MCF 10A (cell line): ENCODE data around the gene PPT1. TPM values are rescaled to one million over a fixed set of nuclear protein-coding genes. Genes with fewer than 3 reads are reported as not detected.

ENCODE experiments used
- BruUV-seq: library from RNA; stranded (reverse); fragments of 400-500 nt; replicated peaks from 2 replicates; lab custom pipeline; 2021; lab: Mats Ljungman, UMichigan
- CTCF ChIA-PET: fragments of 300-600 bp; sonication (Branson Sonifier 250); formaldehyde crosslinking; extraction: SDS; loops from one replicate; lab custom pipeline; 2021; ENCODE audit warnings: antibody characterized with exemption, inconsistent platforms; lab: Yijun Ruan, JAX
- POLR2A ChIA-PET: fragments of 300-600, 350-650 bp; sonication (Branson Sonifier 250); formaldehyde crosslinking; extraction: SDS; loops from one replicate; lab custom pipeline; 2020; ENCODE audit warnings: antibody characterized with exemption, inconsistent platforms; lab: Yijun Ruan, JAX
- DNase-seq: peaks from one replicate; pipeline ENCODE4 v3.0.0-alpha.2; 2018; ENCODE audit not compliant: unreplicated experiment
- H3K27ac Mint-ChIP-seq: one replicate; pipeline ENCODE4 v1.8.0; 2022; ENCODE audit warnings: mild to moderate bottlenecking, low read depth, mixed read lengths; ENCODE audit not compliant: unreplicated experiment
- H3K27me3 Mint-ChIP-seq: one replicate; pipeline ENCODE4 v1.8.0; 2022; ENCODE audit warnings: mixed read lengths; ENCODE audit not compliant: insufficient read depth, unreplicated experiment
- H3K36me3 Mint-ChIP-seq: one replicate; pipeline ENCODE4 v1.8.0; 2022; ENCODE audit warnings: mild to moderate bottlenecking, moderate library complexity, mixed read lengths; ENCODE audit not compliant: insufficient read depth, unreplicated experiment
- H3K4me1 Mint-ChIP-seq: one replicate; pipeline ENCODE4 v1.8.0; 2022; ENCODE audit warnings: mixed read lengths; ENCODE audit not compliant: insufficient read depth, unreplicated experiment
- H3K4me3 Mint-ChIP-seq: one replicate; pipeline ENCODE4 v1.8.0; 2022; ENCODE audit warnings: mild to moderate bottlenecking, moderate library complexity, mixed read lengths; ENCODE audit not compliant: unreplicated experiment
- H3K9me3 Mint-ChIP-seq: one replicate; pipeline ENCODE4 v1.8.0; 2022; ENCODE audit warnings: mixed read lengths; ENCODE audit not compliant: unreplicated experiment
- intact Hi-C: fragments of 100-400 bp; cut with micrococcal nuclease; formaldehyde crosslinking; loops from 2 replicates; pipeline ENCODE4 v1.14.1; 2022
- total RNA-seq: library from RNA; stranded (reverse); gene quantifications from 2 replicates; pipeline ENCODE4 v1.2.3, GENCODE V29; 2022
- TF ChIP-seq, protein P1 (sequence below): fragments of 200-600 bp; IDR thresholded peaks from one replicate; pipeline ENCODE4 v1.8.0; 2022; ENCODE audit warnings: antibody characterized with exemption, mild to moderate bottlenecking; ENCODE audit not compliant: unreplicated experiment

PPT1 gene
- total RNA-seq, 1 experiment from 2014 or later, result 55.4 TPM

- TF ChIP-seq, protein P1, sequence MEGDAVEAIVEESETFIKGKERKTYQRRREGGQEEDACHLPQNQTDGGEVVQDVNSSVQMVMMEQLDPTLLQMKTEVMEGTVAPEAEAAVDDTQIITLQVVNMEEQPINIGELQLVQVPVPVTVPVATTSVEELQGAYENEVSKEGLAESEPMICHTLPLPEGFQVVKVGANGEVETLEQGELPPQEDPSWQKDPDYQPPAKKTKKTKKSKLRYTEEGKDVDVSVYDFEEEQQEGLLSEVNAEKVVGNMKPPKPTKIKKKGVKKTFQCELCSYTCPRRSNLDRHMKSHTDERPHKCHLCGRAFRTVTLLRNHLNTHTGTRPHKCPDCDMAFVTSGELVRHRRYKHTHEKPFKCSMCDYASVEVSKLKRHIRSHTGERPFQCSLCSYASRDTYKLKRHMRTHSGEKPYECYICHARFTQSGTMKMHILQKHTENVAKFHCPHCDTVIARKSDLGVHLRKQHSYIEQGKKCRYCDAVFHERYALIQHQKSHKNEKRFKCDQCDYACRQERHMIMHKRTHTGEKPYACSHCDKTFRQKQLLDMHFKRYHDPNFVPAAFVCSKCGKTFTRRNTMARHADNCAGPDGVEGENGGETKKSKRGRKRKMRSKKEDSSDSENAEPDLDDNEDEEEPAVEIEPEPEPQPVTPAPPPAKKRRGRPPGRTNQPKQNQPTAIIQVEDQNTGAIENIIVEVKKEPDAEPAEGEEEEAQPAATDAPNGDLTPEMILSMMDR, result no peak
- no TSS peak for BruUV-seq
- Mint-ChIP-seq H3K4me3 (no peak overlapping the region), H3K27ac (no peak overlapping the region), H3K36me3 (peaks cover 46% of the 10 kb centered on the region), H3K27me3 (no peaks in the 10 kb centered on the region), H3K4me1 (peaks cover 13% of the 10 kb centered on the region), H3K9me3 (no peaks in the 10 kb centered on the region)
- ChIA-PET CTCF (interaction anchor here (0.6 to 2.1 kb wide), 6 partner anchors 13 to 326 kb away, joined by 3 to 7 read pairs (median 4); no protein-coding TSS in a partner anchor), POLR2A (interaction anchor here (1.0 kb wide), 1 partner anchor 17 kb away, joined by 3 read pairs; no protein-coding TSS in a partner anchor)
- intact Hi-C loops, result loop anchor here (10.0 kb wide), 1 partner anchor 65 kb away; no protein-coding TSS in a partner anchor
- no peak for DNase-seq
Measured at GRCh38 chr1:40079774-40080400, 17.2 kb downstream of the PPT1 start.

DNA sequence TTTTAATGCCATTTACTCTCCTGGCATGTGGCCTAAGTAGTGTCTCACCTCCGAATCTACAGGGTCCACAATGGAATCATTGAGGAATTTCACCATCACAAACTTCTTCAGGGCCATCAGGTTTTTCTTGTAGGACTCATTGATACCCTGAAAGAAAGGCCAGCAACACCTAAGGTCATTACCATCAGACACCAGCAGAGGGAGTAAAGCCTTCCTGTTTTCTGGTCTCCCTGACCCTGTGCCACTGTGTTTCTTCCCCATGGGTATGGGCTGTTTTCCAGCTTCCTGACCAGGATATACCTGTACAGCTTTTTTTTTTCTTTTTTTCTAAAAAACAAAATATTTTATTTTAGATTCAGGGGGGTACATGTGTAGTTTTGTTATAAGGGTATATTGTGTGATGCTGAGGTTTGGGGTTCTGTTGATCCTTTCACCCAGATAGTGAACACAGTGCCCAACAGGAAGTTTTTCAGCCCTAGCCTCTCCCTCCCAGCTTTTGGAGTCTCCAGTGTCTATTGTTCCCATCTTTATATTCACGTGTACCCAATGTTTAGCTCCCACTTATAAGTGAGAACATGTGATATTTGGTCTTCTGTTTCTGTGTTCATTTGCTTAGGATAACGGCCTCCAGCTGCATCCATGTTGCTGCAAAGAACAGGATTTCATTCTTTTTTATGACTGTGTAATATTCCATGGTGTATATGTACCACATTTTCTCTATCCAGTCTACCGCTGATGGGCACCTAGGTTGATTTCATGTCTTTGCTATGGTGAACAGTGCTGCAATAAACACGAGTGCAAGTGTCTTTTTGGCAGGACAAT, 18.3 kb downstream of the PPT1 start:
- intact Hi-C loops, result no loop called here
- no peak overlapping the region for H3K4me3 Mint-ChIP-seq
- POLR2A ChIA-PET, result interaction anchor here (0.6 to 1.4 kb wide), 3 partner anchors 12 to 39 kb away, joined by 3 to 4 read pairs (median 3); no protein-coding TSS in a partner anchor
- no peaks in the 10 kb centered on the region for H3K9me3 Mint-ChIP-seq
- H3K4me1 Mint-ChIP-seq, result peaks cover 13% of the 10 kb centered on the region
- CTCF ChIA-PET, result interaction anchor here (0.5 to 3.5 kb wide), 21 partner anchors 9 to 905 kb away, joined by 3 to 31 read pairs (median 4); no protein-coding TSS in a partner anchor
- no TSS peak for BruUV-seq
- no peak overlapping the region for H3K27ac Mint-ChIP-seq
- TF ChIP-seq, protein P1, result peak; percentile 65
- H3K36me3 Mint-ChIP-seq, result peaks cover 52% of the 10 kb centered on the region
- H3K27me3 Mint-ChIP-seq, result no peaks in the 10 kb centered on the region
- DNase-seq, result peak; percentile 79

- H3K27ac Mint-ChIP-seq, result peak overlapping the region; percentile 55
- TF ChIP-seq, protein P1, result no peak
- intact Hi-C loops, result no loop called here
Measured at GRCh38 chr1:40076895-40077312, 20.1 kb downstream of the PPT1 start.

More at GRCh38 chr1:40076895-40077312, 20.1 kb downstream of the PPT1 start:
- peaks cover 63% of the 10 kb centered on the region for H3K36me3 Mint-ChIP-seq
- H3K27me3 Mint-ChIP-seq, result no peaks in the 10 kb centered on the region
- no peaks in the 10 kb centered on the region for H3K9me3 Mint-ChIP-seq
- BruUV-seq, result no TSS peak
- ChIA-PET CTCF (interaction anchor here (0.9 to 3.5 kb wide), 10 partner anchors 9 to 327 kb away, joined by 3 to 31 read pairs (median 5); no protein-coding TSS in a partner anchor), POLR2A (interaction anchor here (0.6 to 1.8 kb wide), 9 partner anchors 10 to 1312 kb away, joined by 3 to 8 read pairs (median 3); partner anchors contain the start of genes CAP1 and ZFP69B)
- no peak overlapping the region for H3K4me3 Mint-ChIP-seq
- DNase-seq, result peak; percentile 75
- peaks cover 13% of the 10 kb centered on the region for H3K4me1 Mint-ChIP-seq
